ENCODE measurements around the gene TNS3.

The TNS3 gene

GRCh38 chr7:47465191-47465590, 116.7 kb downstream of the TNS3 start:
- DNase-seq: no peak

- DNase-seq: no peak
Observed at GRCh38 chr7:47464266-47464665, 117.6 kb downstream of the TNS3 start.

GRCh38 chr7:47461746-47462145, 120.2 kb downstream of the TNS3 start:
- DNase-seq: no peak

GRCh38 chr7:47461161-47461560, 120.8 kb downstream of the TNS3 start:
- DNase-seq: no peak

- DNase-seq: no peak
Observed at GRCh38 chr7:47460251-47460989, 121.5 kb downstream of the TNS3 start.

GRCh38 chr7:47458486-47458885, 123.4 kb downstream of the TNS3 start:
- no peak for DNase-seq

GRCh38 chr7:47458057-47458456, 123.9 kb downstream of the TNS3 start:
- no peak for DNase-seq

GRCh38 chr7:47456210-47456955, 125.5 kb downstream of the TNS3 start:
- DNase-seq: no peak

GRCh38 chr7:47455872-47456185, 126.1 kb downstream of the TNS3 start:
- DNase-seq: no peak

- no peak for DNase-seq
Observed at GRCh38 chr7:47454974-47455871, 126.7 kb downstream of the TNS3 start.

GRCh38 chr7:47454069-47454973, 127.6 kb downstream of the TNS3 start:
- no peak for DNase-seq

- DNase-seq: no peak
Observed at GRCh38 chr7:47453093-47454061, 128.5 kb downstream of the TNS3 start.

- DNase-seq: no peak
Observed at GRCh38 chr7:47452715-47453092, 129.2 kb downstream of the TNS3 start.

GRCh38 chr7:47452295-47452694, 129.6 kb downstream of the TNS3 start:
- no peak for DNase-seq

GRCh38 chr7:47451851-47452205, 130.1 kb downstream of the TNS3 start:
- no peak for DNase-seq

GRCh38 chr7:47449810-47450590, 131.9 kb downstream of the TNS3 start:
- DNase-seq: no peak

GRCh38 chr7:47448971-47449370, 132.9 kb downstream of the TNS3 start:
- no peak for DNase-seq

GRCh38 chr7:47447621-47448349, 134.1 kb downstream of the TNS3 start:
- no peak for DNase-seq

GRCh38 chr7:47446871-47447466, 134.9 kb downstream of the TNS3 start:
- no peak for DNase-seq

Measured in stimulated activated CD4-positive, alpha-beta T cell treated with anti-CD3 and anti-CD28 coated beads, Interleukin-1b, Interleukin-23, amount 100 ng/mL, for 48 hours (primary cell).